K562 (cell line): ENCODE measurements around the gene ANAPC16. TPM values are rescaled to one million over a fixed set of nuclear protein-coding genes. Genes with fewer than 3 reads are reported as not detected.

Experiments
- ATAC-seq: fragments of 200-7000 bp; cut with Tn5 transposase; 3 replicates; pipeline ENCODE4 v1.9.1; 2020; ENCODE audit warnings: moderate library complexity
- BruUV-seq: library from RNA; stranded (reverse); fragments of 400-500 nt; replicated peaks from 2 replicates; lab custom pipeline; 2021; lab: Mats Ljungman, UMichigan
- CTCF ChIA-PET: fragments of 300-600 bp; formaldehyde crosslinking; extraction: SDS; loops from one replicate; lab custom pipeline; 2021; ENCODE audit warnings: low intra/inter-chr PET ratio; lab: Yijun Ruan, JAX
- POLR2A ChIA-PET: fragments of 300-600, 350-650 bp; sonication (Branson Sonifier 250); formaldehyde crosslinking; extraction: SDS; loops from one replicate; lab custom pipeline; 2021; ENCODE audit warnings: antibody characterized with exemption, inconsistent platforms; lab: Yijun Ruan, JAX
- DNase-seq, 4 experiments: peaks; one replicate each; pipeline versions ENCODE4 v3.0.0 to v3.0.0-alpha.2; 2011 to 2018; ENCODE audit warnings: low spot score in 3 of 4, mixed read lengths in 3 of 4; ENCODE audit errors: extremely low read depth in 1 of 4
- FAIRE-seq: peaks from 2 replicates; lab custom pipeline; 2011; peaks lifted over from hg19 to GRCh38; lab: Jason Lieb, UNC
- H2AFZ ChIP-seq: 2 replicates; pipeline ENCODE4 v1.6.0; 2011; ENCODE audit warnings: low read depth, low read length, control low read depth, inconsistent platforms
- H3K27ac ChIP-seq: fragments of 200-600 bp; 3 replicates; pipeline ENCODE4 v1.8.0; 2011; ENCODE audit warnings: low read depth, mild to moderate bottlenecking, control low read depth, inconsistent platforms, low read length, moderate library complexity, mixed read lengths; ENCODE audit errors: extremely low read depth
- H3K27me3 ChIP-seq, 2 experiments: fragments of 300-600 bp in 1 of 2; 2 replicates in 1 of 2; 3 replicates in 1 of 2; pipeline versions ENCODE4 v1.6.0 to v1.8.0; 2011; ENCODE audit warnings: inconsistent platforms in 2 of 2, low read length in 2 of 2, mild to moderate bottlenecking in 1 of 2, mixed read lengths in 1 of 2, moderate library complexity in 1 of 2; ENCODE audit not compliant: control insufficient read depth in 2 of 2, insufficient read depth in 2 of 2
- H3K36me3 ChIP-seq: fragments of 300-600 bp; 3 replicates; pipeline ENCODE4 v1.8.0; 2011; ENCODE audit warnings: mild to moderate bottlenecking, low read length, inconsistent platforms; ENCODE audit not compliant: control insufficient read depth, insufficient read depth
- H3K4me1 ChIP-seq, 2 experiments: fragments of 200-600 bp in 1 of 2; replicated peaks in 1 of 2; 2 replicates in 1 of 2; 3 replicates in 1 of 2; pipeline versions ENCODE4 v1.5.1 to v1.8.0; 2011; ENCODE audit warnings: inconsistent platforms in 2 of 2, low read length in 2 of 2, mild to moderate bottlenecking in 1 of 2, mixed read lengths in 1 of 2, moderate library complexity in 1 of 2; ENCODE audit not compliant: control insufficient read depth in 2 of 2, insufficient read depth in 2 of 2
- H3K4me2 ChIP-seq: 2 replicates; pipeline ENCODE4 v1.6.1; 2011; ENCODE audit warnings: low read length, control low read depth, inconsistent platforms, mixed read lengths; ENCODE audit not compliant: insufficient read depth
- H3K4me3 ChIP-seq: fragments of 200-600 bp; sonication (generic), shearing (Covaris generic); 2 replicates; pipeline ENCODE4 v1.5.1; 2016; ENCODE audit warnings: control low read depth, inconsistent platforms
- H3K79me2 ChIP-seq: fragments of 200-600 bp; 3 replicates; pipeline ENCODE4 v1.8.0; 2011; ENCODE audit warnings: low read length, inconsistent platforms; ENCODE audit not compliant: control insufficient read depth, insufficient read depth
- H3K9ac ChIP-seq, 2 experiments: 2 replicates each; pipeline versions ENCODE4 v1.6.0 to v1.6.1; 2011; ENCODE audit warnings: low read depth in 2 of 2, low read length in 2 of 2, control low read depth in 1 of 2, inconsistent platforms in 1 of 2, mild to moderate bottlenecking in 1 of 2, mixed read lengths in 1 of 2; ENCODE audit not compliant: insufficient read depth in 1 of 2
- H3K9me1 ChIP-seq: one replicate; pipeline ENCODE4 v1.6.0; 2011; ENCODE audit warnings: inconsistent platforms, mild to moderate bottlenecking, low read length, moderate library complexity; ENCODE audit not compliant: control insufficient read depth, insufficient read depth
- H3K9me3 ChIP-seq: replicated peaks from 2 replicates; pipeline ENCODE4 v1.5.1; 2011; ENCODE audit warnings: low read depth, low read length, inconsistent platforms; ENCODE audit not compliant: control insufficient read depth, insufficient read depth
- H4K20me1 ChIP-seq: replicated peaks from 2 replicates; pipeline ENCODE4 v1.6.1; 2011; ENCODE audit warnings: low read length, inconsistent platforms, mixed read lengths; ENCODE audit not compliant: control insufficient read depth, insufficient read depth
- ETV1 ChIP-seq: fragments of 450-650 bp; conservative IDR thresholded peaks from 2 replicates; pipeline ENCODE4 v1.6.1; 2016; ENCODE audit warnings: missing genetic modification characterization, control low read depth, low read depth, missing compliant biosample characterization
- FOXA3 ChIP-seq, 2 experiments: fragments of 450-650 bp in 1 of 2; sonication (generic) in 1 of 2; formaldehyde crosslinking; IDR thresholded peaks in 1 of 2; conservative IDR thresholded peaks in 1 of 2; 2 replicates each; pipeline versions ENCODE4 v1.4.0 to v1.8.0; 2020 to 2022; ENCODE audit warnings: mild to moderate bottlenecking in 2 of 2, missing genetic modification reagents in 1 of 2
- GABPB2 ChIP-seq: fragments of 250-450 bp; sonication (Bioruptor Pico); conservative IDR thresholded peaks from 2 replicates; pipeline ENCODE4 v1.5.1; 2021; ENCODE audit warnings: mild to moderate bottlenecking
- HMG20A ChIP-seq: fragments of 450-650 bp; formaldehyde crosslinking; conservative IDR thresholded peaks from 2 replicates; pipeline ENCODE4 v1.4.0; 2020; ENCODE audit warnings: mild to moderate bottlenecking, mixed read lengths
- JUNB ChIP-seq: fragments of 450-650 bp; formaldehyde crosslinking; conservative IDR thresholded peaks from 2 replicates; pipeline ENCODE4 v1.4.0; 2020; ENCODE audit warnings: mild to moderate bottlenecking
- KLF6 ChIP-seq: fragments of 250-450 bp; sonication (Bioruptor Pico); IDR thresholded peaks from 2 replicates; pipeline ENCODE4 v1.4.0; 2020; ENCODE audit warnings: mild to moderate bottlenecking, moderate library complexity, borderline replicate concordance
- MTA3 ChIP-seq: fragments of 450-650 bp; formaldehyde crosslinking; IDR thresholded peaks from 2 replicates; pipeline ENCODE4 v1.6.1; 2017; ENCODE audit warnings: mild to moderate bottlenecking, borderline replicate concordance
- NR2F6 ChIP-seq: fragments of 450-650 bp; formaldehyde crosslinking; IDR thresholded peaks from 2 replicates; pipeline ENCODE4 v1.4.0; 2020; ENCODE audit warnings: mild to moderate bottlenecking
- PHB2 ChIP-seq: fragments of 450-650 bp; IDR thresholded peaks from 2 replicates; pipeline ENCODE4 v1.6.1; 2017; ENCODE audit warnings: low read depth
- TARDBP ChIP-seq: fragments of 450-650 bp; IDR thresholded peaks from 2 replicates; pipeline ENCODE4 v1.6.1; 2016
- WHSC1 ChIP-seq: IDR thresholded peaks from one replicate; pipeline ENCODE4 v1.6.1; 2012; ENCODE audit warnings: low read length, control low read depth, inconsistent platforms
- ZBED1 ChIP-seq: IDR thresholded peaks from 2 replicates; pipeline ENCODE4 v1.6.1; 2014
- ZFX ChIP-seq: sonication (generic); formaldehyde crosslinking; IDR thresholded peaks from 2 replicates; pipeline ENCODE4 v1.8.0; 2022; ENCODE audit warnings: mild to moderate bottlenecking, missing genetic modification reagents, moderate library complexity
- WGBS: fragments of 100-300 bp; shearing (Covaris generic); methylation state at CpG from one replicate; pipeline ENCODE4 v1.1.6; 2016; ENCODE audit warnings: low coverage, mixed read lengths; ENCODE audit not compliant: insufficient coverage; ENCODE audit errors: missing lambda C conversion rate; 5-methylcytosine and 5-hydroxymethylcytosine counted together
- in situ Hi-C: fragments of 300-500 bp; cut with MboI; formaldehyde crosslinking; loops from 4 replicates; pipeline ENCODE4 v1.15.0; 2018; ENCODE audit warnings: inconsistent platforms, mixed read lengths
- intact Hi-C: fragments of 100-400 bp; cut with micrococcal nuclease; formaldehyde crosslinking; loops from 2 replicates; pipeline ENCODE4 v1.14.2; 2022
- polyA plus RNA-seq, 8 experiments: library from polyadenylated mRNA; depleted of rRNA in 4 of 8; stranded (reverse) in 5 of 8; unstranded in 3 of 8; fragments of >200 nt; fragmentation: Nextera tagmentation in 2 of 8; fragmentation: Illumina TruSeq in 1 of 8; extraction: Ambion mirVana in 2 of 8; extraction: Trizol in 1 of 8; gene quantifications; 2 replicates each; pipeline versions ENCODE4 v1.2.1 to v1.2.3, GENCODE V29; 2011 to 2014; ENCODE audit warnings: inconsistent platforms in 1 of 8, missing spikeins in 1 of 8
- total RNA-seq, 7 experiments: library from RNA; depleted of rRNA in 6 of 7; stranded (reverse); fragments of >200 nt in 6 of 7; fragmentation: Illumina TruSeq in 2 of 7; extraction: Trizol in 2 of 7; gene quantifications; 2 replicates each; pipeline versions ENCODE4 v1.2.1 to v1.2.3, GENCODE V29; 2011 to 2021; ENCODE audit warnings: low replicate concordance in 1 of 7
- TF ChIP-seq, protein P1 (sequence below): fragments of 450-650 bp; IDR thresholded peaks from 2 replicates; pipeline ENCODE4 v1.6.1; 2016; ENCODE audit warnings: low read depth, mild to moderate bottlenecking, moderate library complexity
- TF ChIP-seq, protein P2 (sequence below), 2 experiments: IDR thresholded peaks in 1 of 2; conservative IDR thresholded peaks in 1 of 2; 2 replicates each; pipeline ENCODE4 v1.6.1; 2016; ENCODE audit warnings: low read depth in 2 of 2, mild to moderate bottlenecking in 1 of 2, missing compliant biosample characterization in 1 of 2, missing genetic modification characterization in 1 of 2, moderate library complexity in 1 of 2

ANAPC16 gene
- total and polyA plus RNA-seq, 9 of the 15 experiments (the other 6 are each of a cell fraction or from before 2014, with no cell fraction given) = 42.6 to 208 (median 108) TPM

DNA sequence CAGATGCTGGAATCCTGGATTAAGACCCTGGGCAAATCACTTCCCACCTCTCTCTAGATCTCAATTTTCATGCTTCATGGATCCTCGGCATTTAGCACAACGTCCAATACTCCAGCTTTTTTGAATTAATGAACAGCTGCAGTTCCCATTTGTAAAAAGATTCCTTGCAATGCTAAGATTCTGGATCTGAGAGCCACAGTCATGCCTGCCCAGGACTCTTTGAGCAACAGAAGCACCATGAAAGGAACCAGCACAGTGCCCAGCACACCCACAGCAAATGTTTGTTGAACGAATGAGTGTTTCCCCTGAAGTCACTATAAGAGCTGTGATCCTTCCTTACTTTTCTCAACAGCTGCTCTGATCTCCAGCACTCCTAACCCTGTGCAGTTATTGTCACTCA, 37.2 kb downstream of the ANAPC16 start:
- in situ Hi-C loops (no loop called here), intact Hi-C loops (no loop called here)
- Histone ChIP-seq H4K20me1 (no peaks in the 10 kb centered on the region), H3K27ac (peak overlapping the region; percentile 20; the same call in 1 of the 3 replicates), H3K9me3 (no peaks in the 10 kb centered on the region), H3K4me2 (no peak overlapping the region), H3K9me1 (no peaks in the 10 kb centered on the region), H3K36me3 (no peaks in the 10 kb centered on the region), H3K9ac (no peak overlapping the region), H3K4me1 (peaks cover 32 to 45% of the 10 kb centered on the region in 2 experiments), H3K27me3 (no peaks in the 10 kb centered on the region), H3K79me2 (no peaks in the 10 kb centered on the region), H3K4me3 (no peak overlapping the region), H2AFZ (peak overlapping the region; percentile 59)
- POLR2A ChIA-PET = interaction anchor here (0.6 to 15.0 kb wide), 5 partner anchors 12 to 50 kb away, joined by 3 to 277 read pairs (median 9); partner anchors contain the start of gene DDIT4
- 84% methylated on average over 3 of the region's 3 CpGs for WGBS
- no TSS peak for BruUV-seq
- no peak for TF ChIP-seq MTA3
- TF ChIP-seq ZFX (CRISPR knock-in tag) = no peak
- no peak for TF ChIP-seq GABPB2 (CRISPR knock-in tag)
- TF ChIP-seq ZBED1 = no peak
- no peak for TF ChIP-seq JUNB (CRISPR knock-in tag)
- no peak for TF ChIP-seq TARDBP
- DNase-seq (no peak), ATAC-seq (no peak), FAIRE-seq (no peak)
- CTCF ChIA-PET = no interaction called here

DNA sequence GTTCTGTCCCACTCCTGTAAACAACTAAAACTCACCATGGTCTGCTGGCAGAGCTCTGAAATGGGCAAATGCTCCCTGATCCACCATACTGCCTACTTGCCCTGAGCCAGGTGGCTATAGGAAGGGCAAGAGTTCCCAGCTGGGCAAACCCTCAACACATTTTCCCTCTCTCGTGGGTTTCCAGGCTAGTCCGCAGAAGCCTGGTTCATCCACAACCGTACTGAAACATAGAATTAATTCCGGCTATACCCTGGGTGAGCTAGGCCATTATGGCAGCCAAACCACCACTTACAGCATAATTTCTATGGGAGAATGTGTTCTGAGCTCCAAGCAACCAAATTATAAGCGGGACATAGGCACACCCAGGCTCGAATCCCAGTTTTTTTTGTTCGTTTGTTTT, 37.8 kb downstream of the ANAPC16 start:
- no TSS peak for BruUV-seq
- TF ChIP-seq WHSC1 (no peak), KLF6 (CRISPR knock-in tag) (no peak), FOXA3 (CRISPR knock-in tag; conservative IDR thresholded peaks at IDR 0.05 in 1 of 2, IDR thresholded peaks at IDR 0.05 in 1 of 2) (no peak), HMG20A (no peak), NR2F6 (no peak), ETV1 (no peak), PHB2 (no peak)
- TF ChIP-seq, protein P1, sequence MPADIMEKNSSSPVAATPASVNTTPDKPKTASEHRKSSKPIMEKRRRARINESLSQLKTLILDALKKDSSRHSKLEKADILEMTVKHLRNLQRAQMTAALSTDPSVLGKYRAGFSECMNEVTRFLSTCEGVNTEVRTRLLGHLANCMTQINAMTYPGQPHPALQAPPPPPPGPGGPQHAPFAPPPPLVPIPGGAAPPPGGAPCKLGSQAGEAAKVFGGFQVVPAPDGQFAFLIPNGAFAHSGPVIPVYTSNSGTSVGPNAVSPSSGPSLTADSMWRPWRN = no peak
- TF ChIP-seq, protein P2, sequence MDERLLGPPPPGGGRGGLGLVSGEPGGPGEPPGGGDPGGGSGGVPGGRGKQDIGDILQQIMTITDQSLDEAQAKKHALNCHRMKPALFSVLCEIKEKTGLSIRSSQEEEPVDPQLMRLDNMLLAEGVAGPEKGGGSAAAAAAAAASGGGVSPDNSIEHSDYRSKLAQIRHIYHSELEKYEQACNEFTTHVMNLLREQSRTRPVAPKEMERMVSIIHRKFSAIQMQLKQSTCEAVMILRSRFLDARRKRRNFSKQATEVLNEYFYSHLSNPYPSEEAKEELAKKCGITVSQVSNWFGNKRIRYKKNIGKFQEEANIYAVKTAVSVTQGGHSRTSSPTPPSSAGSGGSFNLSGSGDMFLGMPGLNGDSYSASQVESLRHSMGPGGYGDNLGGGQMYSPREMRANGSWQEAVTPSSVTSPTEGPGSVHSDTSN (CRISPR knock-in tag; IDR thresholded peaks at IDR 0.05; ENCODE audit: low read depth) = no peak
- TF ChIP-seq, protein P2 (tag; conservative IDR thresholded peaks at IDR 0.05; ENCODE audit: low read depth) = no peak

More for the DNA sequence above, 37.8 kb downstream of the ANAPC16 start:
- Histone ChIP-seq H3K36me3 (no peaks in the 10 kb centered on the region), H3K4me2 (no peak overlapping the region), H3K4me3 (no peak overlapping the region), H3K9me3 (no peaks in the 10 kb centered on the region), H3K9ac (peak overlapping the region in 1 of 2 experiments; percentile 18; a peak in 2 of 4 replicates), H3K27ac (no peak overlapping the region), H4K20me1 (no peaks in the 10 kb centered on the region), H3K27me3 (no peaks in the 10 kb centered on the region), H3K4me1 (peaks cover 28 to 39% of the 10 kb centered on the region in 2 experiments), H3K9me1 (no peaks in the 10 kb centered on the region), H3K79me2 (no peaks in the 10 kb centered on the region), H2AFZ (peak overlapping the region; percentile 59)
- WGBS = 79% methylated on average over 7 of the region's 7 CpGs
- FAIRE-seq (no peak), DNase-seq (no peak), ATAC-seq (no peak)
- ChIA-PET CTCF (no interaction called here), POLR2A (interaction anchor here (0.6 to 15.0 kb wide), 7 partner anchors 8 to 49 kb away, joined by 3 to 277 read pairs (median 4); partner anchors contain the start of gene DDIT4)
- in situ Hi-C loops (no loop called here), intact Hi-C loops (no loop called here)
